H1 (cell line): ENCODE measurements around the gene SCO2. TPM values are rescaled to one million over a fixed set of nuclear protein-coding genes. Genes with fewer than 3 reads are reported as not detected.
A peak's percentile ranks its signal among the peaks of the same experiment; 100 is the strongest.

Experiments
- CTCF ChIA-PET: fragments of 300-600 bp; sonication (Branson Sonifier 250); formaldehyde crosslinking; loops from one replicate; lab custom pipeline; 2021; ENCODE audit not compliant: partially characterized antibody; lab: Charles Lee
- POLR2A ChIA-PET: fragments of 300-600 bp; sonication (Branson Sonifier 250); formaldehyde crosslinking; loops from one replicate; lab custom pipeline; 2021; ENCODE audit warnings: inconsistent platforms; ENCODE audit not compliant: partially characterized antibody; lab: Charles Lee
- DNase-seq, 2 experiments: peaks; one replicate each; pipeline versions ENCODE4 v3.0.0 to v3.0.0-alpha.2; 2010 to 2022; ENCODE audit warnings: low spot score in 2 of 2, low read depth in 1 of 2, mixed read lengths in 1 of 2
- FAIRE-seq: peaks from 2 replicates; lab custom pipeline; 2011; peaks lifted over from hg19 to GRCh38; lab: Jason Lieb, UNC
- H2AFZ ChIP-seq: 2 replicates; pipeline ENCODE4 v1.8.1; 2012; ENCODE audit warnings: low read length, inconsistent platforms
- H2AK5ac ChIP-seq: 2 replicates; pipeline ENCODE4 v1.6.1; 2013; ENCODE audit warnings: low read depth, low read length
- H2BK120ac ChIP-seq: replicated peaks from 2 replicates; pipeline ENCODE3; 2013; ENCODE audit warnings: low read depth, low read length, inconsistent platforms
- H2BK12ac ChIP-seq: 2 replicates; pipeline ENCODE4 v1.6.1; 2013; ENCODE audit warnings: low read depth, low read length
- H2BK15ac ChIP-seq: 2 replicates; pipeline ENCODE4 v1.6.1; 2013; ENCODE audit warnings: low read length
- H2BK20ac ChIP-seq: 2 replicates; pipeline ENCODE4 v1.6.1; 2013; ENCODE audit warnings: low read length
- H2BK5ac ChIP-seq: 2 replicates; pipeline ENCODE4 v1.6.1; 2013; ENCODE audit warnings: low read depth, low read length
- H3K14ac ChIP-seq: 2 replicates; pipeline ENCODE4 v1.6.1; 2013; ENCODE audit warnings: inconsistent platforms; ENCODE audit not compliant: insufficient read length
- H3K18ac ChIP-seq: 2 replicates; pipeline ENCODE4 v1.6.1; 2013; ENCODE audit warnings: low read length; ENCODE audit errors: extremely low read depth
- H3K23ac ChIP-seq: 2 replicates; pipeline ENCODE4 v1.6.1; 2013; ENCODE audit warnings: inconsistent platforms; ENCODE audit not compliant: insufficient read length
- H3K23me2 ChIP-seq: 2 replicates; pipeline ENCODE4 v1.6.1; 2013; ENCODE audit warnings: low read depth, low read length
- H3K27ac ChIP-seq: 2 replicates; pipeline ENCODE4 v1.6.1; 2011; ENCODE audit warnings: low read depth, low read length, inconsistent platforms
- H3K27me3 ChIP-seq, 4 experiments: replicated peaks in 1 of 4; 1 replicate in 1 of 4; 2 replicates in 3 of 4; pipeline versions ENCODE4 v1.6.1 to v1.8.1; 2011 to 2013; ENCODE audit warnings: low read length in 3 of 4, mild to moderate bottlenecking in 3 of 4, inconsistent platforms in 2 of 4, mixed read lengths in 2 of 4, moderate library complexity in 1 of 4; ENCODE audit not compliant: control insufficient read depth in 3 of 4, insufficient read depth in 3 of 4; ENCODE audit errors: extremely low read depth in 1 of 4
- H3K36me3 ChIP-seq, 4 experiments: 2 replicates each; pipeline versions ENCODE4 v1.6.1 to v1.8.1; 2011 to 2013; ENCODE audit warnings: mild to moderate bottlenecking in 4 of 4, low read length in 3 of 4, moderate library complexity in 2 of 4, control low read depth in 1 of 4, inconsistent platforms in 1 of 4; ENCODE audit not compliant: insufficient read depth in 4 of 4, control insufficient read depth in 2 of 4
- H3K4ac ChIP-seq: replicated peaks from 2 replicates; pipeline ENCODE3; 2013; ENCODE audit warnings: low read length, low read depth, mixed read lengths, inconsistent platforms; ENCODE audit not compliant: insufficient read length
- H3K4me1 ChIP-seq, 4 experiments: replicated peaks in 1 of 4; 1 replicate in 1 of 4; 2 replicates in 3 of 4; pipeline versions ENCODE4 v1.6.1 to v1.8.1; 2011 to 2013; ENCODE audit warnings: low read length in 3 of 4, inconsistent platforms in 2 of 4, mixed read lengths in 1 of 4; ENCODE audit not compliant: insufficient read depth in 4 of 4, control insufficient read depth in 3 of 4
- H3K4me2 ChIP-seq, 2 experiments: 2 replicates each; pipeline versions ENCODE4 v1.6.1 to v1.8.1; 2011 to 2013; ENCODE audit warnings: low read depth in 2 of 2, low read length in 2 of 2, control low read depth in 1 of 2, inconsistent platforms in 1 of 2, mild to moderate bottlenecking in 1 of 2; ENCODE audit not compliant: insufficient read depth in 1 of 2
- H3K4me3 ChIP-seq, 4 experiments: fragments of 200-600, 300-600 bp in 1 of 4; sonication (generic), shearing (Covaris generic), sonication (Bioruptor Twin) in 1 of 4; 2 replicates each; pipeline versions ENCODE4 v1.5.1 to v1.8.1; 2011 to 2016; ENCODE audit warnings: low read length in 4 of 4, low read depth in 3 of 4, control low read depth in 2 of 4, inconsistent platforms in 2 of 4, mild to moderate bottlenecking in 2 of 4, mixed read lengths in 1 of 4, moderate library complexity in 1 of 4; ENCODE audit not compliant: insufficient read depth in 2 of 4; ENCODE audit errors: extremely low read depth in 1 of 4
- H3K56ac ChIP-seq: replicated peaks from 2 replicates; pipeline ENCODE3; 2013; ENCODE audit warnings: low read depth, mild to moderate bottlenecking, mixed read lengths, low read length, inconsistent platforms; ENCODE audit not compliant: insufficient read length
- H3K79me1 ChIP-seq: 2 replicates; pipeline ENCODE4 v1.6.1; 2013; ENCODE audit warnings: low read depth, low read length, control low read depth
- H3K79me2 ChIP-seq, 2 experiments: 2 replicates each; pipeline versions ENCODE4 v1.6.1 to v1.8.1; 2012 to 2013; ENCODE audit warnings: low read length in 2 of 2, mild to moderate bottlenecking in 2 of 2, inconsistent platforms in 1 of 2; ENCODE audit not compliant: insufficient read depth in 2 of 2, control insufficient read depth in 1 of 2
- H3K9ac ChIP-seq, 4 experiments: replicated peaks in 1 of 4; 1 replicate in 1 of 4; 2 replicates in 3 of 4; pipeline versions ENCODE4 v1.6.1 to v1.8.1; 2011 to 2013; ENCODE audit warnings: low read depth in 3 of 4, low read length in 3 of 4, control low read depth in 2 of 4, mild to moderate bottlenecking in 2 of 4, moderate library complexity in 2 of 4, inconsistent platforms in 1 of 4; ENCODE audit errors: extremely low read depth in 1 of 4
- H3K9me3 ChIP-seq, 2 experiments: 2 replicates each; pipeline versions ENCODE4 v1.6.1 to v1.8.1; 2012 to 2013; ENCODE audit warnings: mild to moderate bottlenecking in 2 of 2, moderate library complexity in 2 of 2, control low read depth in 1 of 2, inconsistent platforms in 1 of 2, low read depth in 1 of 2, low read length in 1 of 2, mixed read lengths in 1 of 2; ENCODE audit not compliant: insufficient read depth in 2 of 2
- H4K20me1 ChIP-seq, 2 experiments: replicated peaks in 1 of 2; 2 replicates each; pipeline versions ENCODE3 to v1.8.1; 2011 to 2013; ENCODE audit warnings: inconsistent platforms in 2 of 2, low read length in 2 of 2, mild to moderate bottlenecking in 1 of 2; ENCODE audit not compliant: insufficient read depth in 2 of 2, control insufficient read depth in 1 of 2
- H4K5ac ChIP-seq: 2 replicates; pipeline ENCODE4 v1.6.1; 2013; ENCODE audit warnings: low read length, low read depth, mixed read lengths, inconsistent platforms; ENCODE audit not compliant: insufficient read length
- H4K8ac ChIP-seq: 2 replicates; pipeline ENCODE4 v1.8.0; 2013; ENCODE audit warnings: mild to moderate bottlenecking, moderate library complexity, low read length, inconsistent platforms; ENCODE audit not compliant: insufficient read depth; ENCODE audit errors: extremely low read depth
- H4K91ac ChIP-seq: replicated peaks from 2 replicates; pipeline ENCODE3; 2013; ENCODE audit warnings: low read length, mixed read lengths, inconsistent platforms; ENCODE audit not compliant: insufficient read length
- ASH2L ChIP-seq: fragments of 200-600, 300-600 bp; sonication (generic); IDR thresholded peaks from one replicate; pipeline ENCODE4 v1.7.1; 2017; ENCODE audit warnings: low read length
- BRCA1 ChIP-seq: IDR thresholded peaks from 2 replicates; pipeline ENCODE4 v1.6.1; 2012; ENCODE audit warnings: low read depth, low read length, improper control_type of control experiment
- GTF2F1 ChIP-seq: IDR thresholded peaks from 2 replicates; pipeline ENCODE4 v1.6.1; 2012; ENCODE audit warnings: low read depth, low read length, improper control_type of control experiment, borderline replicate concordance
- HDAC2 ChIP-seq, 2 experiments: fragments of 300-600 bp in 1 of 2; sonication (generic) in 1 of 2; IDR thresholded peaks; 2 replicates each; pipeline ENCODE4 v1.6.1; 2011 to 2012; ENCODE audit warnings: low read depth in 2 of 2, low read length in 2 of 2, mild to moderate bottlenecking in 2 of 2, moderate library complexity in 2 of 2, borderline replicate concordance in 1 of 2, inconsistent platforms in 1 of 2
- KDM5A ChIP-seq: fragments of 200-600 bp; IDR thresholded peaks from 2 replicates; pipeline ENCODE4 v1.7.1; 2012; ENCODE audit warnings: mild to moderate bottlenecking, low read length, inconsistent platforms, mixed read lengths
- MAFK ChIP-seq: IDR thresholded peaks from 2 replicates; pipeline ENCODE4 v1.6.1; 2012; ENCODE audit warnings: low read depth, mild to moderate bottlenecking, improper control_type of control experiment, low read length
- NANOG ChIP-seq: IDR thresholded peaks from 2 replicates; pipeline ENCODE4 v1.6.1; 2011; ENCODE audit warnings: low read length, low read depth, mild to moderate bottlenecking, inconsistent platforms; ENCODE audit not compliant: insufficient read depth, poor library complexity, severe bottlenecking
- POLR2A ChIP-seq, 2 experiments: IDR thresholded peaks; 1 replicate in 1 of 2; 2 replicates in 1 of 2; pipeline ENCODE4 v1.6.1; 2011; ENCODE audit warnings: low read depth in 2 of 2, low read length in 2 of 2, mild to moderate bottlenecking in 2 of 2; ENCODE audit errors: control extremely low read depth in 1 of 2
- RFX5 ChIP-seq: IDR thresholded peaks from 2 replicates; pipeline ENCODE4 v1.6.1; 2011; ENCODE audit warnings: low read depth, low read length, improper control_type of control experiment, borderline replicate concordance
- RXRA ChIP-seq: IDR thresholded peaks from 2 replicates; pipeline ENCODE4 v1.6.1; 2011; ENCODE audit warnings: low read depth, mild to moderate bottlenecking, low read length, moderate library complexity; ENCODE audit not compliant: insufficient read depth
- SAP30 ChIP-seq: fragments of 300-600 bp; sonication (generic); IDR thresholded peaks from 2 replicates; pipeline ENCODE4 v1.7.1; 2012; ENCODE audit warnings: low read length, moderate library complexity, mild to moderate bottlenecking, inconsistent platforms; ENCODE audit not compliant: insufficient read depth, insufficient replicate concordance
- SUZ12 ChIP-seq: fragments of 200-600 bp; sonication (generic); IDR thresholded peaks from 2 replicates; pipeline ENCODE4 v1.6.1; 2012; ENCODE audit warnings: mild to moderate bottlenecking, inconsistent platforms, low read length, moderate library complexity, mixed read lengths
- TAF1 ChIP-seq: IDR thresholded peaks from 2 replicates; pipeline ENCODE4 v1.6.1; 2011; ENCODE audit warnings: mild to moderate bottlenecking, low read depth, low read length
- ZNF274 ChIP-seq: IDR thresholded peaks from 2 replicates; pipeline ENCODE4 v1.7.0; 2012; ENCODE audit warnings: low read length, borderline replicate concordance; ENCODE audit errors: extremely low read depth
- WGBS, 2 experiments: shearing (Covaris generic) in 1 of 2; methylation state at CpG; one replicate each; pipeline versions ENCODE4 v1.1.6 to v1.1.7; 2013 to 2015; ENCODE audit warnings: low lambda C conversion rate in 2 of 2, mixed read lengths in 2 of 2, inconsistent platforms in 1 of 2, low coverage in 1 of 2, missing lambda C conversion rate in 1 of 2; ENCODE audit not compliant: insufficient replicate concordance in 2 of 2, insufficient coverage in 1 of 2, insufficient read length in 1 of 2; ENCODE audit errors: extremely low coverage in 1 of 2, missing lambda C conversion rate in 1 of 2; 5-methylcytosine and 5-hydroxymethylcytosine counted together
- polyA plus RNA-seq, 7 experiments: library from polyadenylated mRNA; depleted of rRNA in 3 of 7; stranded (reverse) in 5 of 7; unstranded in 2 of 7; fragments of >200 nt in 5 of 7; fragments of 200-250 nt in 2 of 7; gene quantifications; 1 replicate in 5 of 7; 2 replicates in 1 of 7; 4 replicates in 1 of 7; pipeline versions ENCODE4 v1.2.1 to v1.2.3, GENCODE V29; 2011 to 2013; ENCODE audit warnings: missing spikeins in 2 of 7, mixed read lengths in 2 of 7
- total RNA-seq: library from RNA; stranded (reverse); fragmentation: NEBNext Ultra II Directional; extraction: Animal tissue kit (Norgen Biotek cat#: 25700); gene quantifications from 2 replicates; pipeline ENCODE4 v1.2.1, GENCODE V29; 2021

SCO2 gene
- total and polyA plus RNA-seq, 2 of the 8 experiments (the other 6 are each of a cell fraction or from before 2014, with no cell fraction given) = 2.0 TPM; not detected in 1

- Histone ChIP-seq H3K27ac (no peak overlapping the region), H3K79me1 (no peaks in the 10 kb centered on the region), H4K5ac (no peak overlapping the region), H2AFZ (no peak overlapping the region), H4K91ac (no peak overlapping the region), H3K27me3 (peaks cover 1 to 22% (median 13%) of the 10 kb centered on the region in 4 experiments; a peak in 6 of 7 replicates), H3K4ac (no peak overlapping the region), H3K4me2 (no peak overlapping the region), H3K79me2 (no peaks in the 10 kb centered on the region), H2BK5ac (no peak overlapping the region), H3K9ac (no peak overlapping the region), H3K23me2 (peaks cover 4% of the 10 kb centered on the region; the same call in 1 of the 2 replicates), H2BK120ac (no peak overlapping the region), H2BK12ac (0 out of 2 replicates have a peak overlapping the region, but pooled peaks have one; percentile 60), H2BK20ac (no peak overlapping the region), H2BK15ac (no peak overlapping the region), H3K4me1 (peaks cover 0 to 5% (median 0%) of the 10 kb centered on the region in 4 experiments; a peak in 4 of 7 replicates), H4K8ac (no peak overlapping the region), H3K9me3 (no peaks in the 10 kb centered on the region), H3K18ac (no peak overlapping the region), H3K36me3 (0 out of 8 replicates have a peak, but pooled peaks cover 0 to 2% (median 0%) of the 10 kb centered on the region in 4 experiments), H3K23ac (no peak overlapping the region), H3K4me3 (no peak overlapping the region), H2AK5ac (no peak overlapping the region), H3K14ac (no peak overlapping the region), H3K56ac (no peak overlapping the region), H4K20me1 (peaks cover 0 to 3% of the 10 kb centered on the region in 2 experiments)
- WGBS, 2 experiments = 95% methylated on average over 10 of the region's 10 CpGs; no CpG with 5 or more reads in 1 of the 2 experiments
- ChIA-PET POLR2A (interaction anchor here (1.4 to 4.8 kb wide), 10 partner anchors 9 to 29 kb away, joined by 3 to 21 read pairs (median 7); partner anchors contain the start of genes LMF2 and NCAPH2), CTCF (interaction anchor here (0.6 to 5.6 kb wide), 6 partner anchors 9 to 213 kb away, joined by 3 to 54 read pairs (median 4); partner anchors contain the start of gene SCO2)
- FAIRE-seq (no peak), DNase-seq (no peak)
- TF ChIP-seq SUZ12 = no peak
- no peak for TF ChIP-seq KDM5A
- TF ChIP-seq HDAC2 (IDR thresholded peaks at IDR 0.05; ENCODE audit: borderline replicate concordance in 1 of 2, low read depth in 2 of 2, low read length in 2 of 2) = no peak
- TF ChIP-seq TAF1 = no peak
- no peak for TF ChIP-seq MAFK
- no peak for TF ChIP-seq ZNF274
- TF ChIP-seq ASH2L = no peak
- no peak for TF ChIP-seq RFX5
- no peak for TF ChIP-seq POLR2A (IDR thresholded peaks at IDR 0.05; ENCODE audit: control extremely low read depth in 1 of 2, low read depth in 2 of 2, low read length in 2 of 2)
- no peak for TF ChIP-seq SAP30
- TF ChIP-seq BRCA1 = no peak
- no peak for TF ChIP-seq RXRA
- no peak for TF ChIP-seq GTF2F1
- no peak for TF ChIP-seq NANOG
Observed at GRCh38 chr22:50483106-50483505, 42.3 kb downstream of the SCO2 start.
